GM23338 (cell line): ENCODE measurements around the gene USP32. TPM values are rescaled to one million over a fixed set of nuclear protein-coding genes. Genes with fewer than 3 reads are reported as not detected.

Experiments
- ATAC-seq: fragments of 200-7000 bp; cut with Tn5 transposase; 3 replicates; pipeline ENCODE4 v1.9.1; 2020
- DNase-seq: peaks from one replicate; pipeline ENCODE4 v3.0.0-alpha.2; 2015; ENCODE audit warnings: low spot score
- H2AFZ ChIP-seq: fragments of 200-600 bp; sonication (generic); 2 replicates; pipeline ENCODE4 v1.8.0; 2016; ENCODE audit warnings: antibody characterized with exemption, mild to moderate bottlenecking, moderate library complexity
- H3F3A ChIP-seq: fragments of 200-600 bp; sonication (generic); replicated peaks from 2 replicates; pipeline ENCODE4 v1.8.0; 2017; ENCODE audit warnings: antibody characterized with exemption, mixed run types, low read depth
- H3K27ac ChIP-seq: fragments of 200-600 bp; sonication (generic); 2 replicates; pipeline ENCODE4 v1.6.1; 2016; ENCODE audit warnings: low read depth
- H3K27me3 ChIP-seq: fragments of 200-600 bp; sonication (generic); 2 replicates; pipeline ENCODE4 v1.8.0; 2016; ENCODE audit warnings: mild to moderate bottlenecking, mixed run types, moderate library complexity; ENCODE audit not compliant: insufficient read depth
- H3K36me3 ChIP-seq: fragments of 200-600 bp; sonication (generic); 2 replicates; pipeline ENCODE4 v1.8.0; 2016; ENCODE audit warnings: mild to moderate bottlenecking; ENCODE audit not compliant: insufficient read depth
- H3K4me1 ChIP-seq: fragments of 200-600 bp; sonication (generic); 2 replicates; pipeline ENCODE4 v1.8.0; 2016; ENCODE audit warnings: mild to moderate bottlenecking, moderate library complexity; ENCODE audit not compliant: insufficient read depth
- H3K4me2 ChIP-seq: fragments of 200-600 bp; sonication (generic); 2 replicates; pipeline ENCODE4 v1.7.1; 2017; ENCODE audit warnings: mixed run types
- H3K4me3 ChIP-seq: fragments of 200-600 bp; sonication (generic); 2 replicates; pipeline ENCODE4 v1.6.1; 2016; ENCODE audit warnings: mixed run types
- H3K79me2 ChIP-seq: fragments of 200-600 bp; sonication (generic); replicated peaks from 2 replicates; pipeline ENCODE4 v1.8.0; 2017; ENCODE audit warnings: mild to moderate bottlenecking; ENCODE audit not compliant: insufficient read depth
- H3K9me2 ChIP-seq: fragments of 200-600 bp; sonication (generic); 2 replicates; pipeline ENCODE4 v1.8.0; 2017; ENCODE audit not compliant: insufficient read depth
- H4K20me1 ChIP-seq: fragments of 200-600 bp; sonication (generic); replicated peaks from 2 replicates; pipeline ENCODE4 v1.8.0; 2017; ENCODE audit warnings: mild to moderate bottlenecking; ENCODE audit not compliant: insufficient read depth
- H3K27ac Mint-ChIP-seq: 2 replicates; pipeline ENCODE4 v1.8.0; 2020; ENCODE audit warnings: inconsistent platforms, mild to moderate bottlenecking, moderate library complexity, mixed read lengths
- H3K27me3 Mint-ChIP-seq: 3 replicates; pipeline ENCODE4 v1.8.0; 2022; ENCODE audit warnings: low read depth, mild to moderate bottlenecking, moderate library complexity, mixed read lengths, inconsistent platforms; ENCODE audit not compliant: insufficient read depth, poor library complexity
- H3K36me3 Mint-ChIP-seq: 3 replicates; pipeline ENCODE4 v1.8.0; 2021; ENCODE audit warnings: low read depth, mild to moderate bottlenecking, inconsistent platforms, moderate library complexity, mixed read lengths
- H3K4me1 Mint-ChIP-seq: 3 replicates; pipeline ENCODE4 v1.8.0; 2020; ENCODE audit warnings: mild to moderate bottlenecking, inconsistent platforms, mixed read lengths
- H3K4me3 Mint-ChIP-seq: 3 replicates; pipeline ENCODE4 v1.8.0; 2021; ENCODE audit warnings: moderate library complexity, mild to moderate bottlenecking, inconsistent platforms, mixed read lengths
- H3K9me3 Mint-ChIP-seq: 3 replicates; pipeline ENCODE4 v1.8.0; 2020; ENCODE audit warnings: moderate library complexity, mild to moderate bottlenecking, inconsistent platforms, mixed read lengths
- CREB1 ChIP-seq: fragments of 250-450 bp; sonication (Bioruptor Pico); IDR thresholded peaks from 2 replicates; pipeline ENCODE4 v1.5.0; 2020; ENCODE audit warnings: low read depth, mild to moderate bottlenecking, moderate library complexity
- CTCF ChIP-seq, 2 experiments: fragments of 200-600 bp in 1 of 2; sonication (generic) in 1 of 2; conservative IDR thresholded peaks; 2 replicates each; pipeline versions ENCODE4 v1.5.1 to v1.6.1; 2016 to 2017; ENCODE audit warnings: antibody characterized with exemption in 2 of 2, low read depth in 2 of 2, mild to moderate bottlenecking in 2 of 2, moderate library complexity in 1 of 2
- EZH2 ChIP-seq: fragments of 200-600 bp; sonication (generic); IDR thresholded peaks from one replicate; pipeline ENCODE4 v1.8.0; 2017; ENCODE audit warnings: antibody characterized with exemption, mild to moderate bottlenecking, low read depth; ENCODE audit not compliant: unreplicated experiment
- POLR2AphosphoS5 ChIP-seq: IDR thresholded peaks from 2 replicates; pipeline ENCODE4 v1.6.1; 2016; ENCODE audit warnings: antibody characterized with exemption, low read depth
- REST ChIP-seq: IDR thresholded peaks from one replicate; pipeline ENCODE4 v1.6.1; 2018; ENCODE audit warnings: antibody characterized with exemption; ENCODE audit not compliant: unreplicated experiment
- STAT1 ChIP-seq: IDR thresholded peaks from one replicate; pipeline ENCODE4 v1.6.1; 2016; ENCODE audit warnings: antibody characterized with exemption; ENCODE audit not compliant: unreplicated experiment
- ZNF331 ChIP-seq: fragments of 250-450 bp; sonication (Bioruptor Pico); IDR thresholded peaks from 2 replicates; pipeline ENCODE4 v1.5.0; 2020; ENCODE audit warnings: low read depth, mild to moderate bottlenecking, moderate library complexity
- polyA plus RNA-seq: library from polyadenylated mRNA; unstranded; fragments of >200 nt; fragmentation: Nextera tagmentation; extraction: Ambion mirVana; gene quantifications from 2 replicates; pipeline ENCODE4 v1.2.1, GENCODE V29; 2016
- total RNA-seq: library from RNA; depleted of rRNA; stranded (reverse); fragments of >200 nt; shearing (Covaris generic); gene quantifications from 2 replicates; pipeline ENCODE4 v1.2.3, GENCODE V29; 2014

USP32 gene
- total and polyA plus RNA-seq, 2 experiments from 2014 or later: 43.6 to 129 TPM

GRCh38 chr17:60253048-60253447 is 138.9 kb downstream of the USP32 start:
- H3K27ac ChIP-seq: no peak overlapping the region
- no peaks in the 10 kb centered on the region for H3K9me2 ChIP-seq
- peaks cover 41% of the 10 kb centered on the region for H3K36me3 Mint-ChIP-seq
- H3K4me3 Mint-ChIP-seq: no peak overlapping the region
- 0 out of 2 replicates have a peak, but pooled peaks cover 4% of the 10 kb centered on the region for H3K4me1 ChIP-seq
- H3K27me3 Mint-ChIP-seq: peaks cover 2% of the 10 kb centered on the region
- no peaks in the 10 kb centered on the region for H3K9me3 Mint-ChIP-seq
- no peaks in the 10 kb centered on the region for H4K20me1 ChIP-seq
- no peak for DNase-seq
- H3K27ac Mint-ChIP-seq: no peak overlapping the region
- peaks cover 15% of the 10 kb centered on the region; the same call in 2 of the 3 replicates for H3K4me1 Mint-ChIP-seq
- no peak overlapping the region for H3K4me2 ChIP-seq
- H3K4me3 ChIP-seq: no peak overlapping the region
- H3K79me2 ChIP-seq: peaks cover 6% of the 10 kb centered on the region; the same call in 1 of the 2 replicates
- H3K36me3 ChIP-seq: peaks cover 11% of the 10 kb centered on the region; the same call in 1 of the 2 replicates
- no peak for TF ChIP-seq ZNF331
- no peak for TF ChIP-seq EZH2
- TF ChIP-seq POLR2AphosphoS5: no peak
- no peak for TF ChIP-seq CREB1 (CRISPR knock-in tag)
- H3F3A ChIP-seq: no peaks in the 10 kb centered on the region
- H2AFZ ChIP-seq: no peak overlapping the region
- no peaks in the 10 kb centered on the region for H3K27me3 ChIP-seq
- no peak for ATAC-seq

- Mint-ChIP-seq H3K4me1 (peaks cover 11% of the 10 kb centered on the region; the same call in 2 of the 3 replicates), H3K27me3 (peaks cover 2% of the 10 kb centered on the region), H3K36me3 (peaks cover 46% of the 10 kb centered on the region), H3K27ac (no peak overlapping the region), H3K9me3 (no peaks in the 10 kb centered on the region), H3K4me3 (no peak overlapping the region)
- peaks cover 11% of the 10 kb centered on the region; the same call in 1 of the 2 replicates for H3K36me3 ChIP-seq
- H3K4me2 ChIP-seq: no peak overlapping the region
- H3K4me3 ChIP-seq: no peak overlapping the region
- DNase-seq: no peak
- no peak overlapping the region for H3K27ac ChIP-seq
- no peaks in the 10 kb centered on the region for H3K27me3 ChIP-seq
- H3K4me1 ChIP-seq: no peaks in the 10 kb centered on the region
- 0 out of 2 replicates have a peak, but pooled peaks cover under 1% of the 10 kb centered on the region for H3K79me2 ChIP-seq
- no peak for ATAC-seq
- H3F3A ChIP-seq: no peaks in the 10 kb centered on the region
- no peak for TF ChIP-seq STAT1
- no peak for TF ChIP-seq ZNF331
- no peak for TF ChIP-seq CTCF (conservative IDR thresholded peaks at IDR 0.05; ENCODE audit: low read depth in 2 of 2)
- no peak for TF ChIP-seq POLR2AphosphoS5
- TF ChIP-seq REST: no peak
- H4K20me1 ChIP-seq: no peaks in the 10 kb centered on the region
- no peak overlapping the region for H2AFZ ChIP-seq
- no peaks in the 10 kb centered on the region for H3K9me2 ChIP-seq
These were observed 139.5 kb downstream of the USP32 start for GRCh38 chr17:60252459-60252858.
